Middle frontal gyrus (tissue), 1 donor: ENCODE results near the gene HES7.
"Not testable (repeated sequence)": the region's sequence is repeated elsewhere in the genome, so short reads cannot be mapped to it uniquely, and the experiment has no call there.

Experiments used
- DNase-seq: peaks from one replicate; pipeline ENCODE4 v3.0.0-alpha.2; 2015; ENCODE audit warnings: low spot score; ENCODE audit errors: extremely low spot score

The HES7 gene

DNA sequence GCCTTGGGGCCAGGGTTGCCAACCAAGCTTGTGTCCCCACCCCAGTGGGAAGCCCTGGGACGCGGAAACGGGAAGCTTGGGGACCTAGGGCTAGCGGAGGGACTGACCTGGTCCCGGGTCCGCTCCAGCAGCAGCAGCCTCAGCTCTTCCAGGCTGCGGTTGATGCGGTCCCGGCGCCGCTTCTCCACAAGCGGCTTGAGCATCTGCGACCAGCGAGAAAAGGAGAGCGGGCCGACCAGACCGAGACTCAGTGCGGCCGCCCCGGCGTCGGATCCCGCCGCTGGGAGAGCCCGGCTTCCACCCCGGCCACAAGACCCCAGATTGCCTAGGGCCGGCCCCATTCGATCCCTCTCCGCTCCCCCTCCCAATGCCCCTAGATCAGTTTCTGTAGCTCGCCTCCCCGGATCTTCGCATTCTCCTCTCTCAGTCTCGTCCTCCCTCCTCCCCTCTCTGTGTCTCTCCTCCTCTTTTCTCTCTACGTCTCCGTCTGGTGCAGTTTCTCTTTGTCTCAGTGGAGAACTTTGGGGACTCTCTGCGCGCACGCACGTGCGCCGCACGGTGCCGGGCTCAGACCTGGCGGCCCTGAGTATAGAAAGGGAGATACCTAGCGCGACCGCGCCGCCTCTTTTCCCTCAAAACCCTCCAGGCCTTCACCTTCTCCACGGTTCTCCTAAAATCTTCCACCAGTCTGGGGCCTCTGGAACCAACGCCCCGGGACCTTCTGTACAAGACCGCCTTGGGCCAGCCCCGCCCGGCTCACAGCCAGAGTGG lies 797 bp downstream of the HES7 start:
- no peak for DNase-seq

DNA sequence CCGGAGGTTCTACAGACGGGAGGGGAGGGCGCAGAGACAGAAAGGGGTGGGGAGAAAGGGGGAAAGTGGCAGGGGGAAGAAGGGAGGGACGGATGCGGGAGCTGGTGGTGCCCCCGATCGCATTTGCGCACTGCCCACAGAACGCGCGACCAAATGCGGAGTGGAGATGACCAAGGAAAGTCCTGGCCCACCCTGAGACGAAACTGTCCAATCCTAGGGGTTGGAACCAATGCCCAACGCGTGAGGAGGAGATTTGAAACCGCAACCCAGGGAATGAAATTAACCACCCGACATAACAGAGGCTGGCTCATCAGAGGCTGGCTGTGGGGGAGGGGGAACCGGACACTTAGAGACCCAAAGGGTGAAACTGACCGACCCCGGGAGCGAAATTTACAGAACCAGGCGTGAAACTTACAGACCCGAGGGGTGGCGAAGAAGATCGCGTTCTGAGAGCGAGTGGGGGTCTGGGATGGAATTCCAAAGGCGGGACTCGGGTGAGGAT lies 1.4 kb downstream of the HES7 start:
- no peak for DNase-seq

DNA sequence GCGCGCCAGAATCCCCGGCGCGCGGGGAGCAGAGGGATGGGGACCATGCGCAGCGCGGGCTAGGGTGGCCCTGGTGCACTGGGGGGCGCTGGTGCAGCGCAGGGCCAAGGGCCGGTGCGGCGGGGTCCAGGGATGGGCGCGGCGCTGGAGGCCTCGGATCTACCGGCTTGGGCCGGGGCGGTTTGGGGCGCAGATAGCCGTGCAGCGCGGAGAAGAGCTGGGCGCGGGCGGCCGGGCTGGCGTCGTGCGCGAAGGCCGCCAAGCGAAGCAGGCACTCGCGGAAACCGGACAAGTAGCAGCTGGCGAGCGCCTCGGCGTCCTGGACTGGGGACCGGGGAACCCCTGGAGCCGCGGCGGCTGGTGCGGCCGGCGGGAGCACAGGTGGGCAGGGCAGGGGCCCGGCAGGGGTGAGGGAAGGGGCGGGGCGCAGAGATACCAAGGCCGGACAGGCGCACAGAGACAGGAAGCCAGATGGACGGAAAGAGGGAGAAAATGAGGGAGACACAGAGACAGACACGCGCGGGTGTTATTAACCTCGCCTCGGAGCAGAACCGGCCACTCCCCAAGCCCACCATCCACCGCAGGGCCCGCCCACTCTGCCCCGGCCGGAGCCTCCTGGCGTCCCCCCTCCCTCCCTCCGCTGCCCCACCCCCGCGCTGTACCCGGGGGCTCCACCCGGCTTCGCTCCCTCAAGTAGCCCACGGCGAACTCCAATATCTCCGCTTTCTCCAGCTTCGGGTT lies 2.1 kb downstream of the HES7 start:
- peak; percentile 58 for DNase-seq

DNA sequence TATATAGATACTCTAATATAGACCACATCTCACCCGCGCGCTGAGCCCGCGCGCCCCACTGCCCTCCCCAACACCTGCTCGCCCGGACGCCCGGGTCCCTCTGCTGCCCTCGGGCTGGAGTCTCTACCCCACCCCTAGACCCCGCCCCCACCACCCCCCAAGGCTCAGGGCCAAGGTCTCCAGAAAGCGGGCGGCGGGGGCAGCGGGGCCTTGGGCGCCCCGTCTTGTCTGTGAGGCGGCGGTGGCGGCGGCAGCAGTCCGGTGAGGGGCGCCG lies 2.6 kb downstream of the HES7 start:
- DNase-seq, result no peak

DNA sequence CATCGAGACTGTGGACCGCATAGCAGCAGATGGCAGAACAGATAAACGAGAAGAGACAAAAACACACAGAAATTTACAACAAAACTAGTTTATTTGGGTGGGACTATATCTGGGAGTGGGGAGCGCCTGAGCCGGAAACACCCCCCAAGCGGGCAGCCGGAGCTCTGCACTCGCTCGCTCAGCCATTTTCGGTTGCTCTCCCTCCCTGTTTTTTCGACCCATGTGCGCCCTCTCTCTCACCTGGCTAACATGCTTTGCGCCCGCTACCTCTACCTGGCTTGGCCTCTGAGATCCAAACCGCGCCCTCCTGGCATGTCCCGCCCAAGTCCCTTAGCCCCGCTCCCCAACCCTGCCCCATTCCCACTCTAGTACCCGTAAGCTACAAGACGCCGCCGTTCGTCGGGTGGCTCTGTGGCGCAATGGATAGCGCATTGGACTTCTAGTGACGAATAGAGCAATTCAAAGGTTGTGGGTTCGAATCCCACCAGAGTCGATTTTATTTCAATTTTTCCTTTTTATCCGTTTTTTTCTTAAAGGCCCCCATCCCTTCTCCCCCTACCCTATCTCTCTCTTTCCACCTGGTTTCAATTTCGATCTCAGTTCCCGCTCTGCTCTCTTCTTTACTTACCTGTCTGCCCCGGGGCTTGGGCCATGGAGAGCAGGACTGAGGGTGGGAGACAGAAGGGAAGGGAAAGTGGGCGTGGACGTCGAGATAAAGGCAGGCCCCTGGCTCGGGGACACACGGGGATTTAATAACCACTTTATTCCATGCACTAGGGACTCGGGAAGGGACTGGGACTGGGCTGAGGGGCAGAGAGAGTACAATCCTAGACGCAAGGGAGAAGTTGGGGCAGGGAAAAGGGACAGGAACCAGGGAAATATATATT lies 3.1 kb downstream of the HES7 start:
- peak; percentile 11 for DNase-seq

DNA sequence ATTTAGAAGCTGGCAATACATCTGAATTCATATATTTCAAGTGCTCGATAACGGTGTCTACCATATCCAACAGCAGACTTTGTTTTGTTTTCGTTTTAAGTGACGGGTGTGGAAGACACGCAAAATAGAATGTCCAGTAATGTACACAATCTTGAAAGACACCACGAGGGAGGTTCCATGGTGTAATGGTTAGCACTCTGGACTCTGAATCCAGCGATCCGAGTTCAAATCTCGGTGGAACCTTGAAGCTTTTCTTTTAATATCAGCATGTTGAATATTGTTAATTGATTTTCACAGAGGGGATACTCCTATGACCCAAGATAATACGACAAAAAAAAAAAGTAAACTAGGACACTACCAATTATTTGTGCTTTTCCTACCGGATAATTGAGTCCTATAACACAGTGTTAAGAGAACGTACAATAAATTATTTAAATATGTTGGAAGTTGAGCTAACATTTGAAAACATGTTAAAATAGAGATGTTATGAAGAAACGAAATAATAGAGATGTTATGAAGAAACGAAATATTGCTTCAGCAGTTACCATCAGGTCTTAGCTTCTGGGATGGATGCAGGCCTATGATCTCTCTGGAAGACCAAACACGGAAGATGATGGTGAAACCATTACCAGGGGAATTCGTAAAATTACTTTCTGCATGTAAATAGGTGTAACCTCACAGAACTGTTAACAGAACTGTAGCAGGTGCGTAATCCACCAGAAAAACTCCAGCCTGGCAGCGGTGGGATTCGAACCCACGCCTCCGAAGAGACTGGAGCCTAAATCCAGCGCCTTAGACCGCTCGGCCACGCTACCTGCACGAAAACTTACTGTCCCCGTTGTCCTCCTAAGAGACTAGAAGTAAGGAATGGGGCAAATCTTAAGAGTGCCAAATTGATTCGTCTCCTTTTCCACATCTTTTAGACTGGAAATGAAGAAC lies 4.1 kb downstream of the HES7 start:
- DNase-seq, result peak; percentile 71

DNA sequence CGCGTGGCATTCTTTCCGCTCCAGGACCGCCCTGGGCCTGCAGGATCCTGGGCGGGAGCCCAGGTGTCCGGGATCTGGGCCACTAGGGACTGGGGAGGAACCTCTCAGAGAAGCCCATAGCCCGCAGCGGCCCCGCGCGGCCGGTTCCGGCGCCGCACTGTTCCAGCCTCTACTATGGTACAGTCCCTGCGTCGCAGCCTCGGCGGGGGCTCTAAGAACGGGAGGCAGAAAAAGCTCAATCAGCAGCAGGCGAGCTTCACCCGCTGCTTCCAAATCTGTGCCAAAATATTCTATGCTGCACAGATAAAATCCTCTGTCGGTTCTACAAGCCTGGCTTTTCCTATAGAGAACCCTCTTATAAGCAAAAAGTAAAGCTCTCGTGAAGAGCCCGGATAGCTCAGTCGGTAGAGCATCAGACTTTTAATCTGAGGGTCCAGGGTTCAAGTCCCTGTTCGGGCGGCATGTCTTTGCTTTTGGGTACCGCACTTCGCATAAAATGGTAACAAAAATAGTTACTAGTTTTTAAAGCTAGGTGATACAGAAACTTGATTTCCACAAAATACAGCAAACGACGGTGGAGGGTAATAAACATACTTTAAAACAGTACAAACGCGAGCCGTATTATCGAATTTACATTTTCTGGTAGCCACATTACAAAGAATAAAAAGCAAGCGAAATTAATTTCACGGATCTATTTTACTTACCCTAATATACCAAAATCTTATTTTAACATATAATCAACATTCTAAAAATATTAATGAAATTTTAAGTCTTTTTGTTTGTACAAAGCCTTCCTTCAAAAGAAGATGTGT lies 4.9 kb downstream of the HES7 start:
- peak; percentile 78 for DNase-seq

DNA sequence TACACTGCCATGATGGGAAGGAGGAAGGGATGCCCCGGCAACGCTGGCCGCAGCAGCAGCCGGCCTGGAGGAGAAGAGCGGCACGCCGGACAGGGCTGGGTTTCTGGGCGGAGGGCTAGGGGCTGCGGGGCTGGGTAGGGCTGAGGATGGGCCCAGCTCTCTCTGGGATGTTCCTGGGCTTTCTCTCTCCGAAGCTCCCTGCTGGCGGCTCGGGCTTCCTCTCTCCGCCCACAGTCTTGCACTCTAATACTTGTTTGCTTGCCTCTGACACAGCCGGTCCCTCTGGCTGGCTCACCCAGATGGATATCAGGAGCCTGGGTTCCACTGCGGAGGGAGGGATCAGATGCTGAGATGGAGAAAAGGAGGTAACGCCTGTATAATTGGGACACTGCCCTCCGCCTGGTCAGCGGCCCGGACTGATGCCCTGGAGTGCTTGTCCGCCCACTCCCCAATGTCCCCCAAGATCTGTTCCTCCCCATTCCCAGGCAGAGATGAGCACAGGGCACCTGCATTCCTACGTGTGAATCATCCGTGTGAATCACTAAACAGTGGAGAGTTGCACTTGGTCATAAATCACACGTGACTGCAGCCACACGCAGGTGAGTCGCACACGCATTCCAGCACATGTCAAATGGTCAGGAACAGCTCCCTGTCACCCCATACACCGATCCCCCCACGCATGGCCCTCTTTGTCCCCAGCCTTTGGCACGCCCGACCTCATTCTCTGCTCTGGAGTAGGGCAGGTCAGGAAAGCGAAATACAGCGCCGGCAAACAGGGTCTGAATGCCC lies 5.7 kb downstream of the HES7 start, which contains the start of gene ALOXE3:
Gene ALOXE3, minus strand, starts transcription at position 535 of the 789 bp plus-strand sequence. Its CDS starts 524 bp downstream, at position 11.
- DNase-seq, result peak; percentile 9

DNA sequence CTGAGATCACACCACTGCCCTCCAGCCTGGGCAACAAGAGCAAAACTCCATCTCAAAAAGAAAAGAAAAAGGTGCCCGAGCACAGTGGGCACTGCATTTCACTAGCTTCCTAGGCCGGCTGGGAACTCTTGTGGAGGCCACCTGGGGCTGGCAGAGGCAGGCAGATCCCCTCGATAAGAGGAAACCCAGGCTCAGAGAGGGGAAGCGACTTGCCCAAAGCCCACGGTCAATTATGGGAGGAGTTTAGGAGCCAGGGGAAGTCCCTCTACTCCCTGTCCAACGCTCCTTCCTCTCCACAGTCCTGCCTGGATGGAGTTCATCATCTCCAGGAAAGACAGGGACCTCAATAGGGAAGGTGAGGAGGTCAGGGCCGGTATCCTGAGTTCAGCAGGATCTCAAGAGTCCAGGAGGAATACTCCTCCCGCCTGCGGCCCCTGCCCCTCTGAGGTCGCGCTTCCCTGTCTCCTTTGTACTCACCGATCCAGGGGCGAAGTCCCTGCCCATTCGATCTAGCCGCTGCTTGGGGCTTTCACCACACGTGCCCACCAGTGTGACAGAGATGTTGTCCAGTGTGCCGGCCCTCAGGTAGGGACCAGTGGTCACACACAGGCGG lies 6.4 kb downstream of the HES7 start:
- no peak for DNase-seq

DNA sequence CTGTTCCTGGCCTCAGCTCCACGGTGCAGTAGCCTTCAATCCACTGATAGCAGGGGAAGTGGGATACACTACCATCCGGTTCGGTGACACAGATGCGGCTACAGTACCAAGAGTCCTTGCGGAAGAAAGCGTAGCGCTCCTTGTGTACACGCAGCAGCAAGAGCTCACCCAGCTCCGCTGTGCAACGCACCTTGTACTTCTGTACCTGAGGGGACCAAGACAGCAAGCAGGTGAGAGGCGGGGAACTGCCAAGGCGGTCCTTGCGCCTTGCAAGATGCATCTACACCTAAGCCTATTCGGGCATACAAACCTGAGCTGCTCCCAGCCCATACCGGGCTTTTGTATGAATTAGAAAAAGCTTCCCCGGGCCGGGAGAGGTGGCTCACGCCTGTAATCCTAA lies 7.1 kb downstream of the HES7 start:
- DNase-seq, result no peak

DNA sequence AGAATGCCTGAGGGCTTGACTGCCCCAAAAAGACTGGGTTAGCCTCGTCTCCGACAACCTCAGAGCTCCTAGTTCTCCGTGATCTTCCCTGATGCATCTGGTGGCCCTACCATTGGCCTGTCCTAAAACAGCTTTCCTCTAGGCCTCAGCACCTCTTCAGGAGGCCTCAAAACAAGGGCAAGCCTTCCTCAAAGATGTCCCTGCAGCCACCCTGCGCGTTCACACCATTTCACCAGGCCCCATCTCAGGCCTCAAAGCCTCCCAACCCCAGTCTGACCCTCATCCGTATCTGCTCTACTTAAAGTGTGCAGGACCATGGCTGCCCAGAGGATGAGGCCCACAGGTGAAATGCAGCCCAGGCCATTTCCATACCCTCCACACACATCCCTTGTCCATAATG lies 13.0 kb downstream of the HES7 start:
- no peak for DNase-seq

DNA sequence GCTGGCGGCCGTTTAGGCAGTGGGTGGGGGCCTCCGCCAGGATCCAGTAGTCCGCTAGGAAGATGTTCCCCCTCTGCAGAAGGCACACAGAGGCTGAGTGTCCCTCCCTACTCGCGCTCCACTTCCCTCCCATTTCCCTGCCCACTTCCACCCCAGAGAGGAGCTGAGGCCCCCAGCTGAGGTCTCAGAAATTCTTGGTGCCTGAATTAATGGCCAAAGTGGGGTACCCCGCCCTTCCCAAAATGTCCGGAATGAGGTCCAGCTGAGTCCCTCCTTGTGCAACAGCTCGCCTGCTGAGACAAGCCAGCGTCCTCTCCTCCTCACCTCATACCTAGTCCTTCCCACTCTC lies 13.5 kb downstream of the HES7 start:
- DNase-seq, result no peak

DNA sequence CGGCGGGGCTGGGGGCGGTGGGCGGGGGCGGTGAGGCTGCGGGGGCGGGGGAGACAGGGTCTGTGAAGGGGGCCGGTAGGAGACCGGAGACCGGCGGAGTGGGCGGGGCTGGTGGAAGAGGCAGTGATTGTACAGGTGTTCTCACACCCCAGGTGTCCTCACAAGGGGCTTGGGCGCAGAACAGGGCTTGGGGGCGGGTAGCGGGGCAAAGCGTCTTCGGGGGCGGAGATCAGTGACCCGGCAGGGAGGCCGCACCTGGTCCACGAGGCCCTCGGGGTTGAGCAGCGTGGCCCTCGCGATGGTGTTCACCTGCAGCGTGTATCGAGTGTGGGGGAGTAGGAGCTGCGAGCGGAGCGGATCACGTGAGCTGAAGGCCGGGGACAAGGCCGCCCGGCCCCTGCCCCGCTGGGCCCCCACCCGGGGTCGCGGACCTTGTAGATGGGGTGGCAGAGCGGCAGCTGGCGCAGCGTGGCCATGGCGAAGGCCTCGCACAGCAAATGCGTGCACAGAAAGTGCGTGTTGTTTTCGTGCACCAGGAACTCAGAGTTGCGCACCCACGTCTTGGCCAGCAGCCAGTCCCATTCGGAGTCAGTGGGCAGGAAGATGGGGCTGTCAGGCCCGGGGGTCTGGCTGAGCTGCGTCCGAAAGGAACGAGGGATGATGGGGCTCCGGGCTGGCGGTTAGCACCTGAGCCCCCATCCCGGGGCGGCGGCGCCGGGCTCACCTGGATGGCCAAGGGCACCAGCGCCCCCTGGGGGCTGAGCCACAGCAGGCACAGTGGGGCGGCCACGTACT lies 14.0 kb downstream of the HES7 start:
- no peak for DNase-seq

DNA sequence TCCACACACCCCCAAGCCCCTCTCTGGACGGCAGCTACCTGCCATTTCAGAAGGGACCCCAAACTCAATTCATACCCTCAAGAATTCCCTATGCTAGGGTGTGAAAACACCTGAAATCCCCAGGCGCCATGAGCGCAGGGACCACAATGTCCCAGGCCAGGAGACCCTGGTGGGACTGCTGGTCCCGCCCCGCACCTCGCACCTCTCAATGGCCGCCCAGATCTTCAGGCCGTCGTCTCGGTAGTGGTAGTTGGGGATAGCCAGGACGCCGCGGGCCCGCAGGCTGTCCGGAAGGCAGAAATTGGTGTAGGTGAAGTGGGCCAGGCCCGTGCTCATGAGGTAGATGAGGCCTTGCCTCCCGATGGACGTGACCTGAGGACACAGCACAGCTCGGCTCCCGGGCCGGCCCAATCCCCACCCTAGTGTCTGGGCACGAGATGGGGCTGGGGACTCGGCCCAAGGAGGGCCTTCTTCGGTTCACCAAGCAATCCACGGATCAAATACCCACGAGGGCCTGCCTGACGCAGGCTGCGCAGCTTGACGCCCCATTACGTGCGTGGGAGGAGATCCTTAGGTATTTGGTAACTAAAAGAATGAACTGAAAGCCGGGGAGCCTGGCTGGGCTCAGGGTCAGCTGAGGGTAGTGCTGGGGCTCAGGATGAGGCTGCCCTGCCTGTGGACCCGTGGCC lies 14.8 kb downstream of the HES7 start:
- no peak for DNase-seq

DNA sequence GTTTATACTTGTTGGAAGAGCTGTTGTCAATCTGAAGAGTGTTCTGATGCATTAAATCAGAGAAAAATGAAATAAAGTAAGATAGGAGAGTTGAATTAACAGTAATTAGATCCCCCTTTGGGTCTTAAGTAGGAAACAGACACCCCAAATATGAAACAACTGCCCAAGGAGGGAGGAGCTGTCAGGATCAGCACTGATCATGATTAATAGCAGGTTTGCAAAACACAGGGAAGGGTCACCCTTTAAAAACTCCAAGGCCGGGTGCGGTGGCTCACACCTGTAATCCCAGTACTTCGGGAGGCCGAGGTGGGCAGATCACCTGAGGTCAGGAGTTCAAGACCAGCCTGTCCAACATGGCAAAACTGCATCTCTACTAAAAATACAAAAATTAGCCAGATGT lies 16.9 kb downstream of the HES7 start:
- not testable (repeated sequence) for DNase-seq

DNA sequence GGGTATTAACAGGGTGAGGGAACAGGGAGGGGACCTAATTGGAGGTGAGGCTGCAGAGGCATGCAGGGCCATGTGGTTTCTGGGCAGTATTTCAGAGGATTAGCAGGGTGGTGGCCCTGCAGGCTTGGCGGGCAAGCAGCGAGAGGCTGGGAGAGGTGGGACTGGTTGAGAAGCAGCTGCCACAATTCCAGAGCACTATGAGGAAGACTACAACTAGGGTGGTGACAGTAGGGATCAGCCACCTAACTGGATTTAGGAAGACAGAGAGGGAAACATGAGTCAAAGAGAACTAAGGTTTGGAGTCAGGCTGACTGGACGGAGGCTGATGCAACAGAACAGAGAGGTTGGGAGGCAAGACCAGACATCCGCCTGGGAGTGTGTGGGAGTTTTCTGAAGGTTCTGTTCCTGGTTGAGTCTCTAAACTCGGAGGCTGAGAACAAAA lies 17.9 kb downstream of the HES7 start:
- no peak for DNase-seq

DNA sequence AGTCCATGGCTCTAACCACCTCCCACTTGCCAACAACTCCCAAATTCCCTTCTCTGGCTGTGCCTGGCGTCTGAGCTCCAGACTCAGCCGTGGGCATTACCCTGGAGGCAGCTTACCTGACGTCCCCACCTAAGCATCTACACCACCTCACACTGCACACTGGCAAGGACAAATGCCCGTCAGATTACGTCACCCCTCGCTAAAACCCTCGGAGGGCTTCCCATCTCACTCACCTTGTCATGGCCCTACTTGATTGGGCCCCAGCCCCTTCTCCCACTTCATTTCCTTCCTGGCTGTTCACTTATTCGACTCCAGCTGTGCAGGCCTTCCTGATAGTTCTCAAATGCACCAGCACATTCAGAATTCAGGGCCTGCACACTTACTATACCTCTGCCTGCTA lies 19.0 kb downstream of the HES7 start:
- DNase-seq, result no peak
